ENCODE measurements around the gene CAMK1D.
"Not testable (repeated sequence)": the region's sequence is repeated elsewhere in the genome, so short reads cannot be mapped to it uniquely, and the experiment has no call there.

The CAMK1D gene

DNA sequence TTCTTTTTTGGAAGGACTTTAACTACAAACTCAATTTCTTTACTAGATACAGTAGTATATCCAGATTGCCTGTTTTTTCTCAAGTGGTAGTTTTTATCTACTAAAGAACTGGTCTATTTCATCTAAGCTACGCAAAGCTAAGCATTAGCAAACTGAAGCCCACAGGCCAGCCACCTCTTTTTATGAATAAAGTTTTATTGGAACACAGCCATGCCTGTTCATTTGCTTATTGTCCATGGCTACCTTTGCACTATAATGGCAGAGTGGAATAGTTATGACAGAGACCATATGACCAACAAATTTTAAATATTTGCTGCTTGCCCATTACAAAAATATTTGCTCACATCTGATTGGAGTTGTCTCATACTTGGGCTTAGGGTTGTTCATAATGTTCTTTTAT is 168.7 kb downstream of the CAMK1D start:
- DNase-seq (ENCODE audit: low read depth in 2 of 2), result no peak

DNA sequence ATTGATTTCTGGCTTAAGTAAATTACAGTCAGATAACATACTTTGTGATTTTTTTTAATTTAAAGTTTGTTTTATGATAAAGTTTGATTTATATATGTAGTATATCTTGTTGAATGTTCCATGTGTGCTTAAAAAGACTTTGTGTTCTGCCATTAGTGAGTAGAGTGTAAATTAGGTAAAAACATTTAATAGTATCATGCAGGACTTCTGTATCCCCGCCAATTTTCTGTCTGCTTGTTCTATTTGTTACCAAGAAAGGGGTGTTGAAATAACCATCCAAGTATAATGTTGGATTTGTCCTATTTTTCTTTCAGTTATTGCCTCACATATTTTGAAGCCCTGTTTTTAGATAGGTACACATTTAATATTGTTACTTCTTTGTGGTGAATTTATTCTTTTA is 172.1 kb downstream of the CAMK1D start:
- DNase-seq (ENCODE audit: low read depth in 2 of 2), result no peak

DNA sequence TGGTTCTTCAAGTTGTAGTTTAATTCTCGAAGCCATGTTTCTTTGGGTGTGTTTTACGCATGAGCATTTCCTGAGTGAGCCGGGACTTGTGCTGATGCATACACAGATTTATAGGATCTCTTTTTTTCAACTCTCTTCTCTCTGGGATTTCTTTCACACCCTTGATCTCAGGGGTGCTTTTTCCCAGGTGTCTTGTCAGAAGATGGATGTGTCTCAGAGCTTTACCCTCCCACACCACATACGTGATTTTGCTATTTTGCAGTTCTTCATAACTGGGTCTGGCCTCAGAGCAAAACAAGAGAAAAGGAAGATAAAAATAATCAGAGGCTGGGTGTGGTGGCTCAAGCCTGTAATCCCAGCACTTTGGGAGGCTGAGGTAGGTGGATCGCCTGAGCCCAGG is 177.0 kb downstream of the CAMK1D start:
- no peak for DNase-seq (ENCODE audit: low read depth in 2 of 2)

GRCh38 chr10:12529976-12530375 is 180.6 kb downstream of the CAMK1D start:
- no peak for DNase-seq (ENCODE audit: low read depth in 2 of 2)

DNA sequence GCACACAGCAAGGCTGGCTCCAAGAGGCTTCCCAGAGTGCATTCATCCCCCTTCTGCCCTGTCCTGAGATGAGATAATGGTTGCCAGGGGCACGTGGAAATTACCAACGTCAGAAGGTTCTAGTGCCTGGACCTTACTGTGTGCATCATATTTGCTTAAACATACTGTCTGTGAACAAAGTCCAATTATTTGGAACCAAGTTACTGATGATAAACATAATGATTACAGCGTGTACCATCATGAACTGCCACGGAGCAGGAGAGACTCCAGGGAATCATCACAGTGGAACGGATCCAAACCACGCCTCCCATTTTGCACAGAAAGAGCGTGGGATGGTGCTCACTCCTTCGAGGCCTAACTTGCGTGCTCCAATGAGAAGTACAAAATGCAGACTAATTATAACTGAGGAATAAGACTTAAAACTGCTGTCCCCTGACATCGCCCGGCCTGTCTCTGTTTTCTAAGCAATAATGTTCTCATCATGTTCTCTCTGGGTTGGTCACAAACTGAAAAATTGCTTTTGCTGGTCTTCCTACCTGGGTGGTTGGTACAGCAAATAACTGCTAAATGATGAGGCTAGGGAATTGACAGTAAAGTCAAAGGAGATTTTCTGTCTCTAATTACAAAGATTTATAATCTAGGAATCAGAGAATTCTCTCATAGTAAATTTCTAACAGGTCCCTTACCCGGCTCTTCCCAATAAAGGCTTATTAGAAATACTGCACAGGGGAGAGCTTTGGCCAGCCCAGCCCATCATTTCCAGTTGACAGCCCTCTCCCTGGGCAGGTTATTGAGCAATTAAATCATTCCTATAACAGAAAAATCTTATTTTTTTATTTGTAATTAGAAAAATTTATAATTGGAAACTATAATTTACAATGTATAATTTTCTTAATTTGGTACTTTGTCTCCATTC is 182.2 kb downstream of the CAMK1D start:
- DNase-seq (ENCODE audit: low read depth in 2 of 2), result no peak

GRCh38 chr10:12533151-12533550 is 183.8 kb downstream of the CAMK1D start:
- no peak for DNase-seq (ENCODE audit: low read depth in 2 of 2)

GRCh38 chr10:12533723-12534122 is 184.4 kb downstream of the CAMK1D start:
- no peak for DNase-seq (ENCODE audit: low read depth in 2 of 2)

DNA sequence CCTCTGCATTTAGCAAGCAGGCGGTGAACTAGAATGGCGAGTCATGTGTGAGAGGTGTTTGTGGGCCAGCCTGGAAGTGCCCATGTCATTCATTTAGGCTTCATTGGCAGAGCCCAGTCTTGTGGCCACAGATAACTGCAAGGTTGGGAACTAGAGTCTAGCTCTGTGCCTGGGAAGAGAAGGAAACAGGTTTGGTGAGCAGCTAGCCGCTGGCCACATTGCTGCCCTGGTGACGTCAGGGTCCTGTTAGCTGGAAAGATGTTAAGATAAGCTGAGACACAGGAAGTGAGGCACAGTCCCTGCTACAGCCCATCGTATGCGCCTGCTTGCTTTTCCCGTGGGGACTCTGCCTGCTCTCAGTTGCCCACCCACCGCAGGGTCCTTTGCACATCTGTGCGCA is 185.5 kb downstream of the CAMK1D start:
- no peak for DNase-seq (ENCODE audit: low read depth in 2 of 2)

DNA sequence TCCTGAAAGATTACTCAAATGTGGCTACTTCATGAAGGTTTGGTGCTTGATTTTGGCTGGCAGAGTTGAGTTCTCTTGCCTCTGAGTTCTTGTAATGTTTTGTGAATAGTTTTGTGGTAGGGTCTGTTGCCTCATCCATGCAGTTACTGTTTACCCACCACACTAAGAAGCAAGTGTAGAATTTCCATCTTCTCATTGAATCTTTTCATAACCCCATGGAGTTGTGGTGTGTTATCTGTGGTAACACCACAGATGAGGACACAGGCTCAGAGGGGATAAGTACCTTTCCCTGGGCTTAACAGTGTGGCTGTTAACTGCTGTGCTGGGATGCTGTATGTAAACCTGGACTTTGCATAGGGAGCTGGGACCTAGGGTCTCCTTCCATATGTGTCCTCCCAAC is 186.3 kb downstream of the CAMK1D start:
- DNase-seq (ENCODE audit: low read depth in 2 of 2), result no peak

DNA sequence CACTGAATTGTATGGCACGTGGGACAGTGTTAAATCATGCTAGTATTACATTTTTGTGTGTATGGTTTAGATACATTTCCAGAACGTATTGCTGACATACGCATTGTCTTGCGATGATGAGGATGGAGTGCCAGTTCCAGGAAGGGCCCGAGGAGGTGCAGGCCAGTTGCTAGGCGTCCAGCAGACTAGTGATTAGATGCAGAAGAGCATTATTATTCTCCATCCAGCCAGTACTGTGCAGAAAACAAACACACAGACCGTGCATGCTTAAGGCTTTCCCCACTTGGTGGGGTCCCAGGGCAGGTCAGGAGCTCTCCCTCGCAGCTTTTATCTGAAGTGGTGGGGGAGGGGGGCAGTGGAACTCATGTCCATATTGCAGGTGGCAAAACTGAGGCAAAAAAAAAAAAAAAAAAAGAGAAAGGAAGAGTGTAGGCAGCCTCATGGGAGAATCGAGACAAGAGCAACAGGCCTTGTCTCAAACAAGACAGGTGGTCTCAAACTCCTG is 189.2 kb downstream of the CAMK1D start:
- no peak for DNase-seq (ENCODE audit: low read depth in 2 of 2)

DNA sequence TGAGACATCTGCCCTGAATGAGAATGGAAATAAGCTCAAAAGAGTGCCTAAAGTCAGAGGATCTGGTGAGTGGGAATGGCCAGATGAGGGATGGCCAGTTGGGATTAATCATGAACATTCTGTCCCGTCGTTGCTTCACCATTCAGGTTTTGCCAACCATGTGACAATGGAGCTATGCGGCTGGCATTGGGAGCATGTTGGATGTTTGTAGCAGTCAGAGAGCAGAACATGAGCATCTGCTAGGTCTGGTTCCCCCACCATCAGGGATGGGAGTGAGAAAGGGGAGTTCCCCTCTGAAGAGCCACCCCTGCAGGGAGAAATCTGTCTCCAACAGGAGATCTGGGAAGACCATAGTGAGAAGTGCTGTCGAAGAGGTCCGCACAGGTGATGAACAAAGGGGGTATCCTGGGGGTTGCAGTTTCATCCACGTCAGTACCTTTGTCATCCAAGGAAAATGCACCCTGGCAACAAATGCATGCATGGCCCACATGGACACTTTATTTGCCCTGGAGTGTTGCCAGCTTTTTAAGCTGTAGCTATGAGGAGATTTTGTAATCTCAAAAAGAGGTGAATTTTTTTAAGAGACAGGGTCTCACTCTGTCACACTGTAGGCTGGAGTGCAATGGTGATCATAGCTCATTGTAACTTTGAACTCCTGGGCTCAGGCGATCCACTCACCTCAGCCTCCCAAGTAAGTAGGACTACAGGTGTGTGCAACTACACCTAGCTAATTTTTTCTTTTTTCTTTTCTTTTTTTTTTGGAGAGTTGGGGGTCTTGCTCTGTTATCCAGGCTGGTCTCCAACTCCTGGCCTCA is 190.2 kb downstream of the CAMK1D start:
- no peak for DNase-seq (ENCODE audit: low read depth in 2 of 2)

DNA sequence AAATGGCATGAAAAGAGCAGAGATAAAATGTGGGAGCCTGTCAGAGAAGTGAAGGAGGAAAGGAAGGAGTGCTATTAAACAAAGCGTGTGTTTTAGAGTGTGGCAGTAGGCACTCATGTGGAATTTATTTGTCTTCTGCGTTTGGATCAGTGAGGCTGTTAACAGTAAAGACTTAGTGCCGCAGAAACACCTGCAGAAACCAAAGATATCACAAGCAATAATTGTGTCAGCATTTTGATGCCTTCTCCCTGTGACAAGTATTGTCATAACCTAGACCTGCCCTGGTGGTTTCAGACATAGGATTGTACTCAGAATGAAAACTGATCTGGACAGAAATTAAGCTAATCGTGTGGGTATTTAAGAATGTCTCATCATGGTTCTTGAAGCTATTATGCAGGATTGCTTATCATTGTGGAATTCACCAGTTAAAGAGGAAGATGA is 191.0 kb downstream of the CAMK1D start:
- DNase-seq (ENCODE audit: low read depth in 2 of 2), result no peak

GRCh38 chr10:12541446-12542067 is 192.2 kb downstream of the CAMK1D start:
- DNase-seq (ENCODE audit: low read depth in 2 of 2), result no peak

GRCh38 chr10:12542133-12542670 is 192.9 kb downstream of the CAMK1D start:
- no peak for DNase-seq (ENCODE audit: low read depth in 2 of 2)

GRCh38 chr10:12543589-12543988 is 194.2 kb downstream of the CAMK1D start:
- no peak for DNase-seq (ENCODE audit: low read depth in 2 of 2)

DNA sequence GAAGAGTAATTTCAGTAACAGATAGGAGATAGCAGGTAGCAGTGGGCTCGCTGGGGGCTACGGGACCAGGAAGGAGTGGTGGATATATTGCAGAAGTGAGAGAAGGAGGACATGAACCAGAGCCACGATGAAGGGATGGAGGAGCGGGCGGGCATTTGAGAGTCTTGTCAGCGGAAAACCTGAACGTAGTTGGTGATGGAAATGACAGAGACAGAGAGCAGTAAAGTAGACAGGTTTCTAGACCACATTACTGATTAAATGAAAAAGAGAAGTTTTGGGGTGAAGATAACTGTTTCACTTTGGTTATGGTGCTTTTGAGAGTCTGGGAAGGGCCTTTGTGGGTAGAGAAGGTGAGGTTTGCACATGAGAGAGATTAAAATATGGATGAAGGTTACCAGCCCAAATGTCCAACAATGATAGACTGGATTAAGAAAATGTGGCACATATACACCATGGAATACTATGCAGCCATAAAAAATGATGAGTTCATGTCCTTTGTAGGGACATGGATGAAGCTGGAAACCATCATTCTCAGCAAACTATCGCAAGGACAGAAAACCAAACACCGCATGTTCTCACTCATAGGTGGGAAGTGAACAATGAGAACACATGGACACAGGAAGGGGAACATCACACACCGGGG is 196.9 kb downstream of the CAMK1D start:
- DNase-seq (ENCODE audit: low read depth in 2 of 2), result not testable (repeated sequence)

GRCh38 chr10:12547301-12547771 is 198.0 kb downstream of the CAMK1D start:
- no peak for DNase-seq (ENCODE audit: low read depth in 2 of 2)

- no peak for DNase-seq (ENCODE audit: low read depth in 2 of 2)
Observed at GRCh38 chr10:12549297-12549696, 199.9 kb downstream of the CAMK1D start.

GRCh38 chr10:12550994-12551393 is 201.6 kb downstream of the CAMK1D start:
- no peak for DNase-seq (ENCODE audit: low read depth in 2 of 2)

GRCh38 chr10:12556039-12556438 is 206.7 kb downstream of the CAMK1D start:
- no peak for DNase-seq (ENCODE audit: low read depth in 2 of 2)

DNA sequence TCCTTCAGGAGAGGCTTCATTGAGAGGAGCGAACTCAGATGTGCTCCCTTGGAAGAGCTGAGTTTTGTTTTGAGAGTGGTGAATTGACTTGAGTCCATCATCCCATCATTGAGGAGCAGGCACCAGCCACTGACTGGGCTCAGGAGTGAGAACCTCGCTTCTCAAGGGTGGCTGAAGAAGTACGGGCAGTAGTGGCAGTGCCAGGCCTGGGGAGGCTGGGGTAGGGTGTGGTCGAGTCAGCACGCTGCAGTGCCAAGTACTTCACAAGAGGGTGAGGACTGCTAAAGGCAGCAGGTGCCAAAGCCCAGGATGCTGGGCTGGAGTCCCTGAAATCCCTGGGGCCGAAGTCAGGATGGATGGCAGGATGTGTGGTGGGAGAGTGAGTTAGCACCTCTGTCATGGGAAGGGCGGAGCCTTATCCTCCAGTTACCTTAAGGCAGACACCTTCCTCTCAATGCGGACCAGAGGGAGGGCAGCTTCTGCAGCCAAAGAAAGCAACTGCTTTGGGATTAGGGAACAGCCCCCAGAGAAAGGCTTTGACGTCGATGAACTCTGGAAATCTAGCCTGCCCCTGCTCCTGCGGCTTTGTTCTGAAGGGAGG is 210.3 kb downstream of the CAMK1D start:
- no peak for DNase-seq (ENCODE audit: low read depth in 2 of 2)
